Activated T-helper 1 cell treated with anti-CD3 and anti-CD28 coated beads, Interleukin-2, amount 50 U/mL, for 16 hours (primary cell): Measurements from ENCODE around the gene EMILIN2.
"Not testable (repeated sequence)": the region's sequence is repeated elsewhere in the genome, so short reads cannot be mapped to it uniquely, and the experiment has no call there.

Experiments
- DNase-seq, 2 donors: peaks; one replicate each; pipeline ENCODE4 v3.0.0-alpha.2; 2020; ENCODE audit warnings: low read depth in 1 of 2, low spot score in 1 of 2

Gene EMILIN2

DNA sequence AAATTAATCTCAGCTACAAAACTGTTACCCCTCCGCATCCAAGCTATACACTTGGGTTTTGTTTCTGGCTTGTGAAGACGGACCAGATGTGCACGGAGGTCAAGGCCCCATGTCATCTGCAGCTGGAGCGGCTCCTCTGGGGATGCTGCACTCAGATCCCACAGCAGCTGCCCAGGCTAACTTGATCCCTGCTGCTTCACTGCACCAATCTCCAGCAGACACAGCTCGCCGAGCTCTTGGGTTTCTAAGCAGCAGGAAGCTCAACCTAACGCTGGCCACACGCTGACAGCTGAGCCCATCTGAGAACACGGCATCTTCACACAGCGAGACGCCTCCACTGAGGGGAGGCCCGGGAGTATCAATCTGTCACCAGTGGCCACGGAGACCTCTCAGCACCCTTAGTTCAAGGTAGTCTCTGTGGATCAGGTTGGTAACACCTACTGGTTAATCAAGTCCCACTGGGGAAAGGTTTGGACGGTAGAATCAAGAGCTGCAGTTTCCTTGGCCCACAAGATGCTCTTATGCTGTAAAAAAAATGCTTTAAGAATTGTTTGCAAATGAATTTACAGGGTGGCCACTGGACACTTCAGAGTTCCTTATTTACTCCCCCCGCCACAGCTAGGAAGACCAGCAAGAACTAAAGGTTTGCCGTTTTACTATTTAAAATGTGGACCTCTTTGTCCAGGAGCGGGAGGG lies 67.5 kb downstream of the EMILIN2 start:
- no peak for DNase-seq

DNA sequence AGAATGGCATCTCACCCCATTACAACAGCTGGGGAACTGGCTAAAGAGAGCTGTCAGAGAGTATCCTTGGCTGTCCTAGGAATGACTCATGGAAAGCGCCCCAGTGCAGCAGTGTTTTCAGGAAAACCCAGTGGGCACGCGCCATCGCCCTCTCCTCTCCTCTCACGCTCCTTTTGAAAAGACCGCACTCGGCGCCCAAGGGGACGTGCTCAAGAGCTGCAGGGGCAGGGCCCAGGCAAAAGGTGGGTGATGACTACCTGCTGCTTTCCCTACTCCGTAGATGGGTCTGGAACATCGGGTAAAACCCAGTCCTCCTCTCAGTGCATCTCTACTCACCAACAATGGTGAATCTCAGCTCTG lies 68.1 kb downstream of the EMILIN2 start:
- no peak for DNase-seq

DNA sequence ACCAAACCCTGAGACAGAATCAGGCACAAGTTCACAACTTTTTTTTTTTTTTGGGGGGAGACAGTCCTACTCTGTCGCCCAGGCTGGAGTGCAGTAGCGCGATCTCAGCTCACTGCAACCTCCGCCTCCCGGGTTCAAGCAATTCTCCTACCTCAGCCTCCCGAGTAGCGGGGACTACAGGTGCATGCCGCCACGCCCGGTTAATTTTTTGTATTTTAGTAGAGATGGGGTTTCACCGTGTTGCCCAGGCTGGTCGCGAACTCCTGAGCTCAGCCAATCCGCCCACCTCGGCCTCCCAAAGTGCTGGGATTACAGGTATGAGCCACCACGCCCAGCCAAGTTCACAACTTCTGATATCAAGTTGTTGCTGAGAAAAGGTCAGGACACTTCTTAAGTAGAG lies 68.7 kb downstream of the EMILIN2 start:
- not testable (repeated sequence) for DNase-seq

DNA sequence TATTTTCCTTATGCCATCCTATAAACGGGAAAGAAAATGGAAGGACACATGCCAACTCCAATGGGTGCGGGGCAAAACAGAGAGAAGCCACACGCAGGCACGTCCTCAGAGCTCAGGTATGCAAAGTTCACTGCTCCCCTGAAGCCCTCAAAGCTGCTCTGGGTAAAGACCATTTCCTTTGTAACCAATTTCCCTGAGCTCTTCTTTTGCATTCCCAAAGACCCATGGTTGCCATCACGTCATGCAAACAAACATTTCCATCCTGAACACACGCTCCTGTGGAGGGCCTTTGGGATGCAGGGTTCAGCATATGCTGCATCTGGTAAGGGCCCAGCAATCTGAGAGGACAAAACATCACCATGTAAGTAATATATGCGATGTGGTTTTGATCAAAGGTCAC lies 69.4 kb downstream of the EMILIN2 start:
- no peak for DNase-seq

DNA sequence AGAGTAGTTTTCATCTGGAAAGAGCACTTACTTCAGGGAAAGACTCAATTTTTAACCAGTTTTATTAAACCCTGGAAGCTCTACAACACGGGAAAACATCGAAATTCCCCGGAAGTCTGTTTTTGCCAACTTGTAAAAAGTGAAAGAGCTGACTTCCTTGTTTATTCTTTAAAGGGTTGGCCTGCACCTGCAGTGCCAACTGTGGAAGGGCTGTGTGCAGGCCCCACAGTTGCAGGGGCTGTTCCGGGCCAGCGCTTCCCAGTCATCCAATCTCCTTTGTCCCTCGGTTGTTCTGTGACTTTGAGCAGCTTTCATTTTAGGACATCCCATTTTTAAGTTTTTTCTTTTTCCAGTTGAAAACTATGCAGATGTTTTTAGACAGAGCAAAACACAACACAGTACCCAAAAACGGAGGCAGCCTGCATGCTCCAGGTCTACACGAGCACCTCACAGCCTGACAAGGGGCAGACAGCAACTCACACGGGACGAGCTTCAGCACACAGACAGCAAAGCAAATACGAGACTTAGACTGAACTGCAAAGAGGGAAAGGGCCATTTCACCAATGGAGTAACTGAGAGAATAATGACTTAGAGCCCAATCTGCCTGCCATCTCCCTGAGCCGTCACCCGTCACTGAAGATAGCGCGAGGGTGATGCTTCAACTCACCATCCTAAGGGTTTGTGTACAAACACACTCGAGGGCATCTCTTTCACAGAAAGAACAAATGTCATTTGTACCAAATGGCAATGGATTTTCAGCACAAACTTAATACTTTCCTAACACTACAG lies 70.6 kb downstream of the EMILIN2 start:
- no peak for DNase-seq

DNA sequence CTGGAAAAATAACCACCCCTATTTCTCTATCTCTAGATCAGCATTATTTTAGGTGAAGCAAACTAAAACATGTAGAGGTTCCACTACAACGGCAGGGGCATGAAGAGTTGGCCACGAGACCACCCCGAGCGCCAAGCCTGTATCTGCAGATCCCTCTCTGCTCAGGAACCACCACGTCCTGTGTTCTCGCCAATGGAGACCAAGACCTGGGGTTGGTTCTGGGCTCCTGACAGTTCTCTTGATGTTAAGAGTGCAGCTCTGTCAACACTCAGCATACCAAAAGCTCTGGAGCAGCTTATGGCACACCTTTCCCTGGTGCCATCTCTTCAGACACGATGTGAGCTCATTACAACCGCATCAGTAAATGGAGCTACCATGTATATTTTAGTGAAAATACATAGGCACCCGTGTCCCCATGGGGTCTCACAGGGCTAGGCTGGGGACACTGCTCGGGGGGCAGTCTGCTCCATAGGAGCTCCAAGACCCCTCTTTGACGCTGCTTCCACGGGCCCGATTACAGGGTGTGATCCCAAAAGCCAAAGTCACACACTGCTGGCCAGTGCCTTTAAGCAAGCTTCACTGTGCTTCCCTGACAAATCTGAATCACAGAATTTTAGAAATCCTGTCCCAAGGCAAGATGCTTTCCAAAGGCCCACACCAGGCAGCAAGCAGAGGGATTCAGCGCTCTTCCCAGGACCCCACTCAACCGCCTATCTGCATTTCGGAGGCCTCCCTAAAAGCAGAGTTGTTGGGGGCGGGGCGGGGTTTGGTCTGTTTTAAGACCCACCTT lies 72.2 kb downstream of the EMILIN2 start:
- DNase-seq, result no peak

DNA sequence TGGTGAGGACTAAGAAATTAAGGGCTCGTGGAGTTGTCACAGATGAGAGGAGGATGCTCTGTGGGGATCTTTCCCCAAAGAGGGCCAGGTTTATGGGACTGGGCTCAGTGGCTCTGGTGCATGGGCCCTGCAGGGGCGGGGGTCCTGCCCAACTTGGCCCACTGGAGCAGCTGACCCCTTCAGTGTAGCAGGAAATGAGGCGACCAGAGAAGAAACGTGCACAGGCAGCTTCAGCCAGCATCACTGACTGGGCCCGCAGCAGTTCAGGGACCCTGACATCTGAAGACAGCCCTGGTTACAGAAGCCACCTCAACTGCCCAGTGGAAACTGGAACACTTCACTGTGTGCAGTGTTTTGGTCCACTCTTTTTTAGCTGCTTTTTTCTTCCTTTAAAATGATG lies 72.8 kb downstream of the EMILIN2 start:
- no peak for DNase-seq

DNA sequence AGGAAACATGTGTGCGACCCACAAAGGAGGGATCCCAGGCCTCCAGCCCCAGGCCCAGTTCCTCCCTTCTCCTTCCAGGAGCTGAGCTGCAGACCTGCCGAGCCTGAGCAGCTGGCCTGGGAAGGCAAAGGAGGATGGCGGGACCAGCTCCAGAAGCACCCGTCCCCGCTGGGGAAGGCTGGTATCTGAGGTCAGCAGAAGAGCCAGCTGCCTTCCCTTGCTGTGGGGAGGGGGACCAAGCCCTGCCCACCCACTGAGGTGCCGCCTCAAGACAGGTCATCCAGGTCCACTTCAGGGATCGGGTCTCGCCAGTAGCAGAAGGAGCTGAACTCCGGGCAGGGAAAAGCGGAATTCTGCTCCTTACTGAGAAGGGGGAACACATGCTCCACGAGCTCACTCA lies 73.2 kb downstream of the EMILIN2 start:
- DNase-seq, result no peak

DNA sequence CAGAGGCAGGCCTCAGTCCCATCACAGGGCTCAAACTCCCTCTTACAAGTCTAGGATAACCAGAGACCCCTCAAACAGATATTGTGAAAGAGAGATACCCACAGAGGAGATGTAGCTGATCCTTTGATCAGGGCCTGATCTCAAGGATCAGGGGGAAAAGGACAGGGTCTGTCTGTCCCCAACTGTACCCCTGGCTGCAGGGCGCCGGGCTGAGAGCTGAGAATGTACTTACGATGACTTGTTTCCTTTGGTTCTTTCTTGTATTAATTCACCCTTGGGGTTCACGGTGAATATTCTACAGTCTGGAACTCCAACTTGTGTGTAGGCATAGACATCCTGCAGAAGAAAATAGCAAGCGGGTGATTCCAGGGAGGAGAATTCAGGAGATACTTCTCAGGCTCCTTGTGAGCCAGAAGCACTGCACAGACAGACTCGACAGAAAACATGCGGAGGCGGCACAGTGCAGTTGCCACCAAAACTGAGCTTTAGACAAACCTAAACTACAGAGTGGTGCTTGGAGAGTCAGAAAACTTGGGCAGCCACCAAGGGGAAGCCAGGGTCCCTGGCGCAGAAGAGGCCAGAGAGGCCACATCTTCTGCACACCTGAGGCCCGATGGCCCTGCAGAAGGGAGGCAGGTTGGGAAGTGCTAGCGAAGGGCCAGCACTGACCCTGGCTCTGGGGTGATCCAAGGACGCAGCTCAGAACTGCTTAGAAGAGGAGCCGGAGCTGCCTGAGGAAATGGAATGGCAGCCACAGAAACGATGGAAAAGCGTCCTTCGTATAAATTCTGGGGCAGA lies 73.9 kb downstream of the EMILIN2 start:
- DNase-seq, result no peak

DNA sequence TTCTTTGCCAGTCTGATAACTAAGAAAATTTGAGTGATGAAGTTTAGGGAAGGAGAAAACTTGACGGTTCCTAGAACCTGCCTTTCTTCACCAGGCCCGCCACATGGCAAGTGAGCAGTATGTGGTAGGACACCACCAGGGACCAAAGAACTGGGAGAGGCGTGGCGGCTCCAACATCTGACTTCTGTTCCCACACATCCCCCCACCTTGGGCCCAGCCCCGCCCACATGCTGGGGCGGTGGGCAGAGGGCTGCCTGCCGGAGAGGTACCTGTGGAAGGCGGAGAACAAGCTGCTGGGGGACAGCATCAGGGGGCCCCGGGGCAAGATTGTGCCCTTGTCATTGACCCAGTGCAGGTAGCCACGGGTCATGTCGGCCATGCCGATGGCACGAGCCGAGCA lies 75.0 kb downstream of the EMILIN2 start:
- DNase-seq, result no peak

DNA sequence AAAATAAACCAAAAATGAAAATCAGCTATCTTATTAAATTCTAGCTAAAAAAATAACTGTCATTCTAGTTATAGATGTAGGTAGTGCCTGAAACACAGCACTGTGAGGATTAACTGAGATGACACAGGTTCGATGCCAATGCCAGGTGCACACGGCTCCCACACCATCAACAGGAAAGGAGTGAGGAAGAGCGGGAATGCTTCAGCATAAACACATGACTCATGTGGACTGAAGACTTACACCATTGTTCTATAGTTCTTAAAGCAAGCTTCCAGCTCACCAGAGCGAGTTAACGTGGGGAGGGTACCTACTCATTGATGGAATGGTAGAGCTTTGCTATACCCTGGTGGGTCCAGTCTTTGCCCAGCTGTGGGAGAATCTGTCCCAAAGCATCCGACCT lies 76.7 kb downstream of the EMILIN2 start:
- no peak for DNase-seq

DNA sequence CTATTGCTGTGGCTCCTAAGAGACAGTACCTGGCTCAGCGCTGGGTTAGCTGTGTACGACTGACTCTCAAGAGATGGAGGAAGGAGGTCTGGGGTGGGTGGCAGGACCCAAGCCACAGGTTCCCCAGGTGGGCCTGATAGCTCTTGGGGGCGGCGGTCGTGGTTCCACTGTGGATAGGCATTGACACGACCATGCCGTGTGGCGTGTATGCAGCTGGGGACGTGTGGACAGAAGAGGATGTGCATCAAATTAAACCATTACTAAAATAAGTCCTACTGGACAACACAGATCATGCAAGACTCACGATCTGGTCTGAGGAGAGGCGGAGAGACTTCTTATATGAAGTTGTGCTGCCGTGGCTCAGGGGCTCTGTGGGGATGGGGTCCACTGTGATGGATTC lies 78.1 kb downstream of the EMILIN2 start:
- DNase-seq, result no peak

DNA sequence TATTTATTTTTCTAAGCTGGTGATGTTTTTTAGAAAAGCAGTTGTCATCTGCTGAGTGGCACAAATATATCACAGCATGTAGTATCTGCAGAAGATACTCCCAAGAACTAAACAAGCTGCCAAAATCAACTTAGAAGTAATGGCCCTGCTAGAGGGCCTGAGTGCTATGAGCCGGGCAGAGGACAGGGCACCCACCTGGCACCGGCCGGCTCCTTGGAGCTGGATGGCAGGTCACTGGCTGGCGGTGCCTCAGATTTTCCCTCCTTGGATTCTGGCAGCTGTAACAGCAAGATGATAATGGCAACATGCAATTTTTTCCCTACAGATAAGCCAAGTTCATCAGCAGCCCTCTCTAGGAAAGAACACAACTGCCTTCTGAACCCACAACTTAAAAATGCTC lies 79.7 kb downstream of the EMILIN2 start:
- DNase-seq, result no peak

DNA sequence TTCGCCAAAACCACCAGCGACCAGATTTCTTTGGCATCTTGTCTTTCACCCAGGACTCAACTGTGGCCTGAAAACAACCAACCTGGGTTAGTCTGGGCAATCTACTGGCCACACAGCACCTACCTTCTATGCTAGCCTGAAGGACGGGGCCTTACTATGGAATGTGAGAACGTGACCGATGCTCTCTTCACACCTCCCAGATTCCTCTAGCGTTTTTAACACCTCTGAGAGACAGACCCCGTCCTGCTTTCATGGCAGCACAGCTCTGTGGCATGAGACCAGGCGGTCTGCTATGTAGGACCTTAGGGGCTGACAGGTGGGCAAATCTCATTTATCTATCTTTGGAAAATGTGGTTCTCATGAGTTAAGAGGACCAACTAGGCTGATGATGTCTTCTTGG lies 80.9 kb downstream of the EMILIN2 start:
- no peak for DNase-seq

DNA sequence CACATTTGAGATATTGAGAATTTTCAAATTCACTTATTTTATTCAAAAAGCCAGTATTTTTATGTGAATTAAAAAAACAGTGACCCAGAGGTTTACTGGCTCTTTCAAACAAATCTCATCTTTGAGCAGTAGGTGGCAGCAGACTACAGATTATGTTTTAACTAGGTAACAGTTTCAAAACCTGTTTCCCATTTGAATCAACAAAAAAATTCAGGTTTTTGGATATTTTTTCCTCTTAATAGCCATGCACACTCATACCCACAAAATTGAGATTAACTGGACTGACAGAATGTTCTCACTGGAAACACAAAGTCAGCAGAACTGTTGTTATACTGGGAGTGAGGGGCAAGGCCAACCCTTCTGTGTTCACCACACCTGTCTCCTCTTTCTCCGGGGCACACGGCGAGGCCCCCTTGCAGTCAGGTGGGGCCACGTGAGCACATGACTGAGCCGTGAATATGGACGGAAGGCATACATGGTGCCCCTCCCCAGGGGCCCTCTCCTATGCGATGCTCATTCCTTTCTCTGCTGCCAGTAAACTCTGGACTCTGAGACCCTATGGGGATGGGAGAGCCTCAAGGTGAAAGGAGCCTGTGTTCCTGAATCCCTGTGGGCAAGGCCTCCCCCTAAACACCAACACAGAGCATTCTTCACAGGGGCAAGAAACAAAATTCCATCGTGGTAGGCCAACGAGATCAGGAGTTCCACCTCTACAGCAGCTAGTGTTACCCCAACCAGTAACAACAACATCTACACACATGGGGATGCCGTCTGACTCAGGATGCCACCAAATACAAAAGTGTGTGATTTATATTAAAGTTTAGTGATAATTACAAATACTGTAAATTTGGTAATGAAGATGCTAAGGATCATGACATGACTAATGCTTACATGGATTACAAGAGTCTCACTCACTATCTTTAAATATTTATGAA lies 85.7 kb downstream of the EMILIN2 start:
- DNase-seq, result no peak

DNA sequence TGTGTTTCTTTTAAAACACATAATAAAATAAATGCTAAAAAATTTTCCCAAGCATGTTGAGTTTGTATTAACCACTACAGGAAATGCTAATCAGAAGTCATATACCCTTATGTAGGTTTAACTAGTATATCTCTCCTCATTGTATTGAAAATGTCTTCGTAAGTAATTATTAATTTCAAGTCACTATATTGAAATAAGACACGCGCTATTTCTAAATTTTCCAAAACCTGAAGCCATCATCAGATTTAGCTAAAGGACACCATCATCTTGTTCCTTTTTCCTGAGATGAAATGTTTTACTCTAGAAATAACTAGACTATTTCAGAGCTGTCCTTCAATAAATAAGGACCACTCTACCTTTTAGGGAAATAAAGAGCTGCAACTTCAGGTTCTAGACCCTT lies 87.2 kb downstream of the EMILIN2 start:
- no peak for DNase-seq

DNA sequence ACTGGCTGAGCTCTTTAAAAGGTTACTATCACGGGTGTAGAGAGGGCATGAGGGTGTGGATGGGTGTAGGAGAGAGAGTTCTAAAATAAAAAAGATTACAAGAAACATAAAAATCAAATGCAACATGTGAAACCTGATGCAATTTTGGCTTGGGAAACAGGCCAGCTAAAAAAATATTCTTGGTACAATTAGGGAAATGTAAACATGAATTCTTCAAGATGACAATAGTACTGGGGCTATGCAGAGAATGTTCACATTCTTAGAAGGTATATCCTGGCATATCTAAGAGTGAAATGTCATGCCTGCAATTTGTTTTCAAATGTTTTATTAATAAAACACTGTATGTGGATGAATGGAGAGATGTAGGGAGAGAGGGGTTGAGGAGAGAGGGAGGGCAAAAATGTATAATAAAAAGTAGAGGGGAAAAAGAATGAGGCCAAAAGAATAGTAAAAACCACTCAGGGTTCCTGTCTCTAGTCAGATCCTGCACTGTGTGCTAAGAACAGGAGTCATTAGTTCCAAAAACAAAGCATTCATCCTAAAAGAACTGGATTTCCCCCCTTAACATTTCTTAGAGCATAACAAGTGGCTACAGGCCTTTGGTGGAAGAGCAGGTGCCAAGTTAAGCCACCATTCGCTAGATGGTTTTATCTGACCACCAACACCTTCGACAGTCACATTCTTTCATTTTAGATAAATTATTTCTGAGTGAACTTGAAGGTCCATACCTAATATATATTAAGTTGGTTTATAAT lies 88.8 kb downstream of the EMILIN2 start:
- no peak for DNase-seq

DNA sequence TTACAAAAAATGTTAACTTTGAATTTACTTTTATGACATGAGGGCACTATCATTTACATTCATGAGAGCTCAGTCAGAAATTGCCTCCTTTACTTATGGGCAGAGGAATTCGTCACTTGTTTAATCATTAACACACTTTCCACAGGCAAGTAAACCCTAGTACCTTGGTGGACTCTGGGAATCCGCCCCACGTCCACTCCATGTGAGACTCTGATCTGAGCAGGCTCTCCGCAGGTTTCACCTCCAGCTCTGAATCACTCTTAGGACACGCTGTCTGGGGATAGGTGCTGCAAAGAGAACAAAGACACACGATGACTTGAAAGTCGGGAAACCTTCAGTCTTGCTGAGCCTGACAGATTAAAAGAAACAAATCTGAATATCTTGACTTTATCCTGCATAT lies 92.5 kb downstream of the EMILIN2 start:
- no peak for DNase-seq

DNA sequence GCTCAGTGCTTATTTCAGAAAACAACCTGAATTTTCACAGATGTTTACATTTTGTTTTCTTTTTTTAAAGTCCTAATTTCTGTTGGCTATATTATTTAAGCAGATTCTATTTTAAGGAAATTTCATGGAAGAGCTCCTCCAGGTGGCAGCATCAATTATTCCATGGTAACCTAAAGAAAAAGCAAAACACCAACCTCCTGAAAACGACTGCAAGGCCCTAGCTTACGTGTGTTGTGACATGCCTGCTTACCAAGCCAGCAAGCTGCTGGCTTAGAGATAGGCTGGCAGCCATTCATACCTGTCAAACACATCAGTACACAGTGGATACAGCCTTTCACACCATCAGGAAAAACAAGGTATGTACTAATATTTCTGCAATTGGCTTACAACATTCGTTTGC lies 101.2 kb downstream of the EMILIN2 start:
- no peak for DNase-seq

DNA sequence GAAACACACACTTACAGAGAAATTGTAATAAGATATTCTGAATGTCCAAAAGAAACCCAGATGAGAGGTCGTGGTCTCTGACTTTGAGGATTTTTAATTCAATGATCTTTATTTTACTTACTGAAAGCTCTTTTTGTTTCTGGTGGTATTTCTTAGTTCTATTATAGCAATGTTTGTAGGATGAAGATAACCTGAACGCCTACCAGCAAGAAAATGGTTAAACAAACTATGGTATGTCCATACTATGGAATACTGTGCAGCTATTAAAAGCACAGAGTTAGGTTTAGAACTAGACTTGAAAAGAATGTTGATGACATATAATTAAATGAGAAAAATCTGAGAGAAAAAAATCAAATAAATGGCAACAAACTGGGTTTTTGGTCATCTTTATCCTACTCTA lies 105.8 kb downstream of the EMILIN2 start:
- DNase-seq, result no peak
